GM12873 (cell line): ENCODE data around the gene CNTNAP2.

Experiments used
- CTCF ChIP-seq: IDR thresholded peaks from 2 replicates; pipeline ENCODE4 v1.5.1; 2012; ENCODE audit warnings: low read depth, mild to moderate bottlenecking, moderate library complexity, low read length, control low read depth; ENCODE audit not compliant: insufficient read depth; ENCODE audit errors: missing control alignments

Gene CNTNAP2

GRCh38 chr7:146862415-146862814, 745.8 kb downstream of the CNTNAP2 start:
- no peak for TF ChIP-seq CTCF

GRCh38 chr7:146864644-146865043, 748.0 kb downstream of the CNTNAP2 start:
- TF ChIP-seq CTCF: no peak

- TF ChIP-seq CTCF: no peak
Observed at GRCh38 chr7:146865696-146866095, 749.1 kb downstream of the CNTNAP2 start.

- no peak for TF ChIP-seq CTCF
Observed at GRCh38 chr7:146874722-146875121, 758.1 kb downstream of the CNTNAP2 start.

GRCh38 chr7:146875237-146875785, 758.7 kb downstream of the CNTNAP2 start:
- TF ChIP-seq CTCF: no peak

- no peak for TF ChIP-seq CTCF
Observed at GRCh38 chr7:146875981-146876380, 759.4 kb downstream of the CNTNAP2 start.

GRCh38 chr7:146876411-146876810, 759.8 kb downstream of the CNTNAP2 start:
- TF ChIP-seq CTCF: no peak
